HG03432 (cell line): ENCODE data around the gene IQGAP2.

Source experiments
- ATAC-seq: cut with Tn5 transposase; IDR thresholded peaks from one replicate; pipeline ENCODE4 v1.9.1; 2021; ENCODE audit warnings: mild to moderate bottlenecking, moderate library complexity; ENCODE audit not compliant: unreplicated experiment

Gene IQGAP2

DNA sequence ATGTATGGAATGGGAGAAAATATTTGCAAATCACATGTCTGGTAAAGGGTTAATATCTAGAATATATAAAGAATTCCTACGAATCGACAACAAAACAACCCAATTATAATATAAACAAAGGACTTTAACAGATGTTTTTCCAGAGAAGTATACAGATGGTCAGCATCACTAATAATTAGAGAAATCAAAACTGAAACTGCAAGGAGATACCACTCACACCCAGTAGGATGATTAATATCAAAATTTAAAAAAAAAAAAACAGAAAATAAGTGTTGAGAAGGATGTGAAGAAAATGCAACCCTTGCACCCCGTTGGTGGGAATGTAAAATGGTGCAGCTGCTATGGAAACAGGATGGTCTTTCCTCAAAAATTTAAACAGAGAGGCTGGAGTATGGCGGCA lies 278.2 kb downstream of the IQGAP2 start:
- no peak for ATAC-seq

GRCh38 chr5:76682387-76682786 lies 279.3 kb downstream of the IQGAP2 start:
- no peak for ATAC-seq

GRCh38 chr5:76683816-76684731 lies 281.0 kb downstream of the IQGAP2 start:
- ATAC-seq: no peak

DNA sequence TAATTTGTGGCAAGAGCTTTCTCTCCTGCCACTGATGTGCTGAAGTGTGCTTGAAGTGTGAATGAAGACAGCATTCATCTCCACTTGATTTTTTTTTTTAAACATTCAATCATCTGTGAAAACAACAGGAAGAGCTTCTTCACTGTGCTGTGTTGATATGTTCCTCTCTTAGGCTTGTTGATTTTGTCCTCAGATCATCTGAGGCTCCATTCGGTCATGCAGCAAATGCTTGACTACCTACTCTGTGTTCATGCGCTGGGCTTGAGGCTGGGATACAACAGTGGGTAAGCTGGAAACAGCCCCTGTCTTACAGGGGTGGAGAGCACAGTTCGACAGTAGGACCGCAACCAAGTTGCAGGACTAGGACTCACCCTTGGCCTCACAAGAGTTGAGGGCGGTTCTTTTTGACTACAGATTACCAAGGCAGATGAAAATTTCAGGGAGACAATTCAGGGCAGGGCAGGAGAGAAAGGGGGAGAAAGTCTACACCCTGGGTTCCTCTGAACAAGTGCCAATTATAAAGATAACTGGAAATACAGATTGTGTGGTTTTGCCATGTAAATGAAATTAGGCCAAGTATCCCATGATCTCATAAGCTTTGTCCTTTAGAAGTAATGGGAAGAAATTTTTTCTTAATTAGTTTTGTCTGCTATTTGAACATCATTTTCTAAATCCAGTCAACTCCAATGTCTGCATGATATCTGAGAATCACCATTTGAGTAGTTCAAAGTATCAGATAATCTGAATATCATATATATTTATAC lies 281.9 kb downstream of the IQGAP2 start:
- ATAC-seq: no peak

- no peak for ATAC-seq
Observed at GRCh38 chr5:76685704-76686103, 282.6 kb downstream of the IQGAP2 start.

DNA sequence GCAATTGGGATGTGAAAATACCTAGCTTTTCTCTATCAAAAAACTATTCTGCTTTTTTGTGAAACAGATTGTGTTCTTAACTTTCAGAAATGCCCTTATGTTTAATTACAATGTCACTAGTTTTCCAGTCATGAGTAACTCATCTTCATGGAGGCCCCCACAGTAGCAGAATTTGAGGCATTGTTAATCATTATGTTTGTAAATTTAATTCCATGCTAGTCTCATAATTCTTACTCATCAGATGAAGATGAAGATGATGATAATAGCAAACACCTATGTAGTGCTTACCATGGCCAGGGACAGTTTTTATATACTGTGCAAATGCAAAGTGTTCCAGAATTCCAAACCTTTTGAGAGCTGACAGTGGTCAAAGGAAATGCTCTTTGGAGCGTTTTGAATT lies 285.1 kb downstream of the IQGAP2 start:
- no peak for ATAC-seq

DNA sequence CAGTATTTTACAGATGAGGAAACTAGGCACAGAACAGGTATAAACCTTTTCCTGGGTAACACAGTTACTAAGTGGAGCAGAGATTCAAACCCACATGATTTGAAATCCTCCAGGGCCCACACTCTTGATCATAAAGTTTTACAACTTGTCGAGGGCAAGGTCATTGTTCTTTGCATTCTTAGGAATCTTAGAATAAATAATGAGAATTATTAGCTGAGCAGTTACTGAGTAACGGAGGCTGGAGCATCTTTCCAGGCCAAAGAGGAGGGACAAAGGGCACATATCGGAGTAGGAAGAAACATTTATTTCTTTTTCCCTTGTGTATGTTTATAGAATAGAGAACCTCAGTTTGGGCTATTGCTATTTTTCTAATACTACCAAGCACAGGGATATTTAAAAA lies 285.8 kb downstream of the IQGAP2 start:
- no peak for ATAC-seq

DNA sequence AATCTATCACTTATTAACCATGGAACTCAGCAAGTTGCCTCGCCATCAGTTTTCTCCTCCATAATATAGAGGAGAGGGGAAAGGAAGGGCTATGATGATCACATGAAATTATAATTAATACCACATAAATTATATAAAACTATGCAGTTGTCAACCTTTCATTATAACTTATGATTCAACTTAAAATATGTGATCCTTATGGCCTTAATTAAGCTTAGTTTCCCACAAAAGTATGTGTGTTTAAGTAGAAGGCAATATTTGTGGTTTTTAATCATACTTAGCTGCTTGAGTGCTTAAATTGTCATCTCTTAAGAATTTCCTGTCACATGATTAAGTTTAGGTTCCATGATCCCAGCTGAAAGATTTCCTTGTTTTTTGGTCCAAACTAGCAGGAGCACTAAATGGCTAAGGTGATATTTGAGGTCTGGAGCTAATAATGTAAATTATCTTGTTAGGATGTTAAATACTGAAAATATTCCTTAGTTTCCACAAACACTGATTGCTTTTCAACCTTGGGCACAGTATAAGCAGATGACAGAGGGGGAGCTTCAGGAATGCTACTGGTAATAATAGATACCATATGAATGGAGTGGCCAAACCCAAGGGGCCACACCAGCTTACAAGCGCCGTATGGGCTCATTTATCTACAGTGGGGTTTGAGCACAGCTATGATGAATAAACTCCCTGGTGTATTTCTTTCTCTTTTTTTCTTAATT lies 286.4 kb downstream of the IQGAP2 start:
- ATAC-seq: no peak

DNA sequence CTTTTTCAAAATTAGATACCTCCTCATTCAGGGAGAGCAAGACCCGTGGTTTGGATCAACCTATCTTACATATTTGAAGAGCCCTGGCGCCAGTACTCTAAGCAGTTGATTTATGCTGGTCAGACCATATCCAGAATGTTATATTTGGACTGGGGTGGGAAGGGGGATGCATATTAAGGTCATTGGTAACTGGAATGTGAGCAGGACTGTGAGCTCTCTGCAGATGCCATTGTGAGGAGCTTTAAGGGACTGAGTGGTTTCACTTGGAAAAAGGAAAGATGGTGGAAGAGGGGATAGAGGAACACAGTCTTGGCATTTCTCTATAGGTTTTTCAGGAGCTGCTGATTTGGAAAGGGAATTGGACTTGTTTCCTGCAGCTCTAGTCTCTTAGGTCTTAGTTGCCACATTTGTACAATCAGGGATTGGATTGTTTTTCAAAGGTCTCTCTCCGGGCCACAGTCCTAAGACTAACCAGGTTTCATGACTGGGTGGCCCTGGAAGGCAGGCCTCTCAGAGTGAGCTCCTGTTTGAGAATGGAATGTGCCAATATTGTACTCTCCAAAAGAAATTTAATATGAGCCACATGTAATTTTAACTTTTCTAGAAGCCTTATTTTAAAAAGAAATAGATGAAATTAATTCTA lies 287.1 kb downstream of the IQGAP2 start:
- ATAC-seq: no peak

DNA sequence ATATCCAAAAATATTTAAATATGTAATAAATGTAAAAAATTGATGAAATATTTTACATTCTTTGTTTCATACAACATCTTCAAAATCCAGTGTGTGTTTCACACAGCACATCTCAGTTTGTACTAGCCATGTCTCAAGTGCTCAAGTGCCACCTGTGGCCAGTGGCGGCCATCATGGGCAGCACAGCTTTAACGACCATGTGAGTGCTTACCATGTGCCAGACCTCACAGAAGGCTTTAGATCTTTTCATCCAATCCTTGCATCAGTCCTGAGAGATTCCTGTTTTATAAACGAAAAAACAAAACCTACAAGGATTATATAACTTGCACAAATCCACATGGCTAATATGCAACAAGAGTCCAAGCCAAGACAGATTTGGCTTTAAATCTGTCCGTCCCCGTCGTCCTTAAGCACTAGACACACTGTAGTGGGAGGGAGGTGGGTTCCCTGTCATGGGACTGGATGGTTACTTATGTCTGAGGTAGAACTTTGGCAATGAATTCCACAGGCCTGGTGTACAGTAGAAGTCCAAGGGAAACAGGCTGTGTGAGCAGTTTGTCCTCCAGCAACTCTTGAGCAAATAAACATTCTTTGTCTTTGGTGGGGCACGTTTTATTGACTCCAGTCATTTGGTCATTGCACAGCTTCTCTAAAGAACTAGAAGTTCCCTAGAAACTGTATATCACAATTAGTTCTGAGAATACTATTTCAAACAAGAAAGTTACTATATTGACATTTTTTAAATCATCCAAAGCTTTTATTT lies 287.8 kb downstream of the IQGAP2 start:
- ATAC-seq: no peak

DNA sequence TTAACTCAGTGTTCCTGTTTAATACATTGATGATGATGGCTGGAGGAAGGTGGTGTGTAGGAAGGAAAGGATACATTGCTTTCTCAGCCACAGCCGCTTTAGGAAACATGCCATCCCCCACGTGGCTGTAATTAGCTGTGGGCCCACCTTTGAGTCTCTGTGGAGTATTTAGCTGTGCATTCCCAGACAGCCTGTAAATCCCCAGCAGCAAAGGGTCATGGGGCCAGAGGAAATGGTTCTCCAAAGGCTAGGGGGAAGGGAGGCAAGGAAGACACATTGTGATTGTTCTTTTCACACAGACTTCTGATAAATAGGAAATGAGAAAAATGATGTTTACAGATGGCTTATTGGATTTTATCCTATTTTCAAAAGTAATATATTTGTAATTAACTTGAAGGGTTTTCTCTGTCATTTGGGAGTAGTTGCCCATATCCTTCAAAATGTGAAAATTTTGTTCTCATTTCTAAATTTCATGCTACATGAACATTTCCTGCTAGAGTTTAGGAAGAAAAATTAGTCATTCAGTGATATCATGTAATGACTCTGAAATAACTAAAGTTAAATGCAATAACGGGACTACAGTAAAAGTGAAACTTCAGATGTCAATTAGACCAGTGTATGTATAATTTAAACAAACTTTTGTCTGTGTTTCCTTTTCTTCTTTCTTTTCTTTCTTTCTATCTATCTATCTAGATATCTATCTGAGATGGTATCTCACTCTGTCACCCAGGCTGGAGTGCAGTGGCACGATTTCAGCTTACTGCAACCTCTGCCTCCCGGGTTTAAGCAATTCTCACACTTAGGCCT lies 288.6 kb downstream of the IQGAP2 start:
- no peak for ATAC-seq

GRCh38 chr5:76692274-76692540 lies 289.1 kb downstream of the IQGAP2 start:
- ATAC-seq: no peak

- ATAC-seq: no peak
Observed at GRCh38 chr5:76692651-76693050, 289.6 kb downstream of the IQGAP2 start.

DNA sequence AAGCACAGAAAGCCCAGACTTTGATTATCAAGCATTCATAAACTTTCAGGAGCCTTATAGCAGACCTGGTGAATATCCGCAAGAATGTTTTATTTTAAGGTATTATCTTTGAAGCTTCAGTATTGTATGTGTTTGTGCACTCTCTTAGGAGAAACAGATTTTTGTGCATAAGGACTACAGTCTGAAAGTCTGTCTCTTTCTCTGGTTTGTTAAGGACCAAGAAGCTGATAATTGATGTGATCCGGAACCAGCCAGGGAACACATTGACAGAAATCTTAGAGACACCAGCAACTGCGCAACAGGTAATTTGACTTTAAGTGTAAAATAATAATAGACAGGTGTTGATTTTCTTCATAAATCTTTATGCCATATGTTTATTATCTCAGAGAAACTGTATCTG lies 290.1 kb downstream of the IQGAP2 start:
- ATAC-seq: no peak

GRCh38 chr5:76694317-76694716 lies 291.2 kb downstream of the IQGAP2 start:
- ATAC-seq: no peak

- no peak for ATAC-seq
Observed at GRCh38 chr5:76695346-76695745, 292.3 kb downstream of the IQGAP2 start.

GRCh38 chr5:76696251-76696650 lies 293.2 kb downstream of the IQGAP2 start:
- no peak for ATAC-seq

- no peak for ATAC-seq
Observed at GRCh38 chr5:76697670-76698069, 294.6 kb downstream of the IQGAP2 start.

DNA sequence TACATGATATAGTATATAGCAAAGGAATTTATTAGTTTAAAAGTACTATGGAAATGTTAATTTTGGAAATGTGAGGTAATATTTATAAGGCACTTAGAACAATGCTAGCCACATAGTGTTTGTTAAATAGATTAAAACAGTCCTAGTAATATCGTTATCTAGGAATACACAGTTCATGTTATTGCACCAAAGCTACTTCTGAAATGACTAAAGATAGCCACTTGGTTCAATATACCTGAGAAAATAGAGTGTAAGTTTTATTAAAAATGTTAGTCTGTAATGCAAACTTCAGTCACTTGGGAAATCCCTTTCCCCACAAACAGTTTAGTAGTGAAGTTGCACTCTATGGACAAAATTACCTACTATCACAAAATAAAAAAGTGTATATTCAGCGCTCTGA lies 297.5 kb downstream of the IQGAP2 start:
- no peak for ATAC-seq

GRCh38 chr5:76701298-76701697 lies 298.2 kb downstream of the IQGAP2 start:
- ATAC-seq: no peak
